H1 (cell line): ENCODE data around the gene PHC3. TPM values are rescaled to one million over a fixed set of nuclear protein-coding genes. Genes with fewer than 3 reads are reported as not detected.

Source experiments
- KDM5A ChIP-seq: fragments of 200-600 bp; IDR thresholded peaks from 2 replicates; pipeline ENCODE4 v1.7.1; 2012; ENCODE audit warnings: mild to moderate bottlenecking, low read length, inconsistent platforms, mixed read lengths
- MAFK ChIP-seq: IDR thresholded peaks from 2 replicates; pipeline ENCODE4 v1.6.1; 2012; ENCODE audit warnings: low read depth, mild to moderate bottlenecking, improper control_type of control experiment, low read length
- polyA plus RNA-seq, 7 experiments: library from polyadenylated mRNA; depleted of rRNA in 3 of 7; stranded (reverse) in 5 of 7; unstranded in 2 of 7; fragments of >200 nt in 5 of 7; fragments of 200-250 nt in 2 of 7; gene quantifications; 1 replicate in 5 of 7; 2 replicates in 1 of 7; 4 replicates in 1 of 7; pipeline versions ENCODE4 v1.2.1 to v1.2.3, GENCODE V29; 2011 to 2013; ENCODE audit warnings: missing spikeins in 2 of 7, mixed read lengths in 2 of 7
- total RNA-seq: library from RNA; stranded (reverse); fragmentation: NEBNext Ultra II Directional; extraction: Animal tissue kit (Norgen Biotek cat#: 25700); gene quantifications from 2 replicates; pipeline ENCODE4 v1.2.1, GENCODE V29; 2021

PHC3 gene
- total and polyA plus RNA-seq, 2 of the 8 experiments (the other 6 are each of a cell fraction or from before 2014, with no cell fraction given) = 26.4 to 29.2 TPM

DNA sequence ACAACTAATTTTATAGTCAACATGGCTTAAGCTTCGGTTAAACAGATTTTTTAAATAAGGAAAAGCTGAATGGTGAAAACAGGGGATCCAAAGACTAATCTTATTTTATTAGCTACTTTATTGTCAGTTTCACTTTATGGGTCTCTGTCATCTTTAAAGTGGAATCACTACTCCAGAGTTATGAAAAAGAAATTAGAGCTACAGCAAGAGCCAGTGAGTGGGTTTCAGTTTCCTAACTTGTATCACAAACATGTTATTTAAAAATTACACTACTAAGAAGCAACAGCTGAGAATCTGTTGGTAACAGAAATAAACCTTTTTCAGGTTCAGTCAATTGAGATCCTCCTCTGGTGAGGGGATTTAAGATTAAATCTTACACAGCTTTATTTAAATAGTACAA is 10.0 kb downstream of the PHC3 start (continued):
- no peak for TF ChIP-seq MAFK
- no peak for TF ChIP-seq KDM5A
